Activated T-helper 9 cell treated with anti-CD3 and anti-CD28 coated beads, Interleukin-2, amount 50 U/mL, for 16 hours (primary cell): ENCODE data around the gene ALDH1L1.

Source experiments
- DNase-seq: peaks from one replicate; pipeline ENCODE4 v3.0.0-alpha.2; 2020; ENCODE audit warnings: low read depth

ALDH1L1 gene

GRCh38 chr3:126180477-126181397, at the start of gene ALDH1L1:
ALDH1L1 (minus strand) TSS chr3:126180586; CDS start chr3:126160979, 19,607 bp downstream.
- no peak for DNase-seq

GRCh38 chr3:126226374-126226773, 46.0 kb upstream of the ALDH1L1 start:
- no peak for DNase-seq

- no peak for DNase-seq
Measured at GRCh38 chr3:126216416-126216815, 36.0 kb upstream of the ALDH1L1 start.

GRCh38 chr3:126213379-126214028, 33.1 kb upstream of the ALDH1L1 start:
- DNase-seq: no peak

- DNase-seq: no peak
Measured at GRCh38 chr3:126212620-126213378, 32.4 kb upstream of the ALDH1L1 start.

GRCh38 chr3:126212250-126212619, 31.8 kb upstream of the ALDH1L1 start:
- DNase-seq: no peak

GRCh38 chr3:126211569-126211968, 31.2 kb upstream of the ALDH1L1 start:
- DNase-seq: no peak

- no peak for DNase-seq
Measured at GRCh38 chr3:126210606-126211005, 30.2 kb upstream of the ALDH1L1 start.

GRCh38 chr3:126209741-126210140, 29.4 kb upstream of the ALDH1L1 start:
- DNase-seq: no peak

- no peak for DNase-seq
Measured at GRCh38 chr3:126208606-126209256, 28.3 kb upstream of the ALDH1L1 start.

- DNase-seq: no peak
Measured at GRCh38 chr3:126208182-126208581, 27.8 kb upstream of the ALDH1L1 start.

GRCh38 chr3:126207166-126207565, 26.8 kb upstream of the ALDH1L1 start:
- DNase-seq: no peak

- no peak for DNase-seq
Measured at GRCh38 chr3:126205717-126206655, 25.6 kb upstream of the ALDH1L1 start.

GRCh38 chr3:126202680-126203079, 22.3 kb upstream of the ALDH1L1 start:
- DNase-seq: no peak

GRCh38 chr3:126202276-126202675, 21.9 kb upstream of the ALDH1L1 start:
- no peak for DNase-seq

GRCh38 chr3:126201168-126201567, 20.8 kb upstream of the ALDH1L1 start:
- DNase-seq: no peak

GRCh38 chr3:126200534-126200933, 20.1 kb upstream of the ALDH1L1 start:
- no peak for DNase-seq

GRCh38 chr3:126199256-126199655, 18.9 kb upstream of the ALDH1L1 start:
- no peak for DNase-seq

- no peak for DNase-seq
Measured at GRCh38 chr3:126197854-126198584, 17.6 kb upstream of the ALDH1L1 start.

- DNase-seq: no peak
Measured at GRCh38 chr3:126197343-126197742, 17.0 kb upstream of the ALDH1L1 start.
